GM12878 (cell line): ENCODE measurements around the gene VGLL4. TPM values are rescaled to one million over a fixed set of nuclear protein-coding genes. Genes with fewer than 3 reads are reported as not detected.
"Not testable (repeated sequence)": the region's sequence is repeated elsewhere in the genome, so short reads cannot be mapped to it uniquely, and the experiment has no call there.

Experiments
- ATAC-seq: fragments of 200-7000 bp; cut with Tn5 transposase; 3 replicates; pipeline ENCODE4 v1.9.1; 2020; ENCODE audit warnings: mild to moderate bottlenecking, moderate library complexity
- BruUV-seq: library from RNA; stranded (reverse); fragments of 400-500 nt; replicated peaks from 2 replicates; lab custom pipeline; 2021; lab: Mats Ljungman, UMichigan
- CTCF ChIA-PET: fragments of 300-600 bp; sonication (Branson Sonifier 250); formaldehyde crosslinking; extraction: SDS; loops from one replicate; lab custom pipeline; 2021; ENCODE audit warnings: inconsistent platforms; lab: Yijun Ruan, JAX
- POLR2A ChIA-PET: fragments of 350-600 bp; formaldehyde crosslinking; extraction: SDS; loops from one replicate; lab custom pipeline; 2021; ENCODE audit warnings: inconsistent platforms; lab: Charles Lee
- RAD21 ChIA-PET: fragments of 300-600 bp; sonication (Branson Sonifier 250); formaldehyde crosslinking; loops from one replicate; lab custom pipeline; 2023; ENCODE audit warnings: antibody characterized with exemption; ENCODE audit not compliant: unreplicated experiment; lab: Charles Lee
- SMC1A ChIA-PET: fragments of 300-600 bp; sonication (Branson Sonifier 250); formaldehyde crosslinking; loops from one replicate; lab custom pipeline; 2023; ENCODE audit not compliant: unreplicated experiment, uncharacterized antibody; lab: Charles Lee
- DNase-seq: peaks from one replicate; pipeline ENCODE4 v3.0.0-alpha.2; 2011; ENCODE audit warnings: low read depth, low spot score
- FAIRE-seq: peaks from 3 replicates; lab custom pipeline; 2011; peaks lifted over from hg19 to GRCh38; lab: Jason Lieb, UNC
- H2AFZ ChIP-seq: 2 replicates; pipeline ENCODE4 v1.6.0; 2011; ENCODE audit warnings: low read depth, low read length, control low read depth; ENCODE audit not compliant: control insufficient read depth
- H3K27ac ChIP-seq: 2 replicates; pipeline ENCODE4 v1.5.1; 2011; ENCODE audit warnings: control low read depth; ENCODE audit not compliant: control insufficient read depth, insufficient read depth
- H3K27me3 ChIP-seq, 2 experiments: replicated peaks in 1 of 2; 2 replicates each; pipeline versions ENCODE4 v1.6.0 to v1.6.1; 2011; ENCODE audit warnings: low read length in 1 of 2; ENCODE audit not compliant: control insufficient read depth in 2 of 2, insufficient read depth in 2 of 2
- H3K36me3 ChIP-seq, 2 experiments: 2 replicates each; pipeline ENCODE4 v1.5.1; 2011; ENCODE audit warnings: low read length in 1 of 2; ENCODE audit not compliant: control insufficient read depth in 2 of 2, insufficient read depth in 2 of 2
- H3K4me1 ChIP-seq: 2 replicates; pipeline ENCODE4 v1.6.1; 2011; ENCODE audit warnings: mild to moderate bottlenecking, low read length, moderate library complexity, mixed read lengths; ENCODE audit not compliant: control insufficient read depth, insufficient read depth
- H3K4me2 ChIP-seq: 2 replicates; pipeline ENCODE4 v1.6.0; 2011; ENCODE audit warnings: control low read depth; ENCODE audit not compliant: control insufficient read depth, insufficient read depth
- H3K4me3 ChIP-seq: fragments of 200-600 bp; sonication (generic); 2 replicates; pipeline ENCODE4 v1.5.1; 2016
- H3K79me2 ChIP-seq: 2 replicates; pipeline ENCODE4 v1.6.0; 2011; ENCODE audit warnings: low read length; ENCODE audit not compliant: control insufficient read depth, insufficient read depth
- H3K9ac ChIP-seq: 2 replicates; pipeline ENCODE4 v1.8.0; 2011; ENCODE audit warnings: low read length, control low read depth, mixed read lengths; ENCODE audit not compliant: control insufficient read depth, insufficient read depth
- H3K9me3 ChIP-seq: replicated peaks from 3 replicates; pipeline ENCODE4 v1.5.1; 2011; ENCODE audit warnings: mild to moderate bottlenecking, low read length; ENCODE audit not compliant: control insufficient read depth, insufficient read depth
- H4K20me1 ChIP-seq: 2 replicates; pipeline ENCODE4 v1.6.0; 2011; ENCODE audit not compliant: control insufficient read depth, insufficient read depth
- BMI1 ChIP-seq: fragments of 450-650 bp; IDR thresholded peaks from 2 replicates; pipeline ENCODE4 v1.6.1; 2016; ENCODE audit warnings: mild to moderate bottlenecking, moderate library complexity, borderline replicate concordance
- WGBS: methylation state at CpG from one replicate; pipeline ENCODE4 v1.1.6; 2016; ENCODE audit warnings: low lambda C conversion rate; ENCODE audit not compliant: insufficient replicate concordance, insufficient coverage; ENCODE audit errors: missing lambda C conversion rate; 5-methylcytosine and 5-hydroxymethylcytosine counted together
- in situ Hi-C: fragments of 300-500 bp; cut with MboI; formaldehyde crosslinking; loops from 9 replicates; pipeline ENCODE4 v1.14.3; 2018; ENCODE audit warnings: mixed read lengths
- intact Hi-C: fragments of 100-400 bp; cut with micrococcal nuclease; formaldehyde crosslinking; loops from one replicate; pipeline ENCODE4 v1.14.2; 2022; ENCODE audit not compliant: unreplicated experiment
- polyA plus RNA-seq, 11 experiments: library from polyadenylated mRNA; depleted of rRNA in 4 of 11; unstranded in 6 of 11; stranded (reverse) in 5 of 11; fragments of >200 nt; fragmentation: Nextera tagmentation in 4 of 11; fragmentation: Illumina TruSeq in 1 of 11; extraction: Ambion mirVana in 4 of 11; extraction: Trizol in 1 of 11; gene quantifications; 1 replicate in 1 of 11; 2 replicates in 10 of 11; pipeline versions ENCODE4 v1.2.1 to v1.2.3, GENCODE V29; 2011 to 2016; ENCODE audit warnings: inconsistent platforms in 2 of 11, missing spikeins in 2 of 11, low read depth in 1 of 11
- total RNA-seq, 4 experiments: library from RNA; depleted of rRNA in 3 of 4; stranded (reverse); fragments of >200 nt in 3 of 4; fragmentation: Illumina TruSeq in 1 of 4; extraction: Trizol in 1 of 4; gene quantifications; 2 replicates each; pipeline versions ENCODE4 v1.2.1 to v1.2.3, GENCODE V29; 2013 to 2021

VGLL4 gene
- total and polyA plus RNA-seq, 10 of the 15 experiments (the other 5 are each of a cell fraction or from before 2014, with no cell fraction given) = 0.44 to 38.1 (median 16.1) TPM

DNA sequence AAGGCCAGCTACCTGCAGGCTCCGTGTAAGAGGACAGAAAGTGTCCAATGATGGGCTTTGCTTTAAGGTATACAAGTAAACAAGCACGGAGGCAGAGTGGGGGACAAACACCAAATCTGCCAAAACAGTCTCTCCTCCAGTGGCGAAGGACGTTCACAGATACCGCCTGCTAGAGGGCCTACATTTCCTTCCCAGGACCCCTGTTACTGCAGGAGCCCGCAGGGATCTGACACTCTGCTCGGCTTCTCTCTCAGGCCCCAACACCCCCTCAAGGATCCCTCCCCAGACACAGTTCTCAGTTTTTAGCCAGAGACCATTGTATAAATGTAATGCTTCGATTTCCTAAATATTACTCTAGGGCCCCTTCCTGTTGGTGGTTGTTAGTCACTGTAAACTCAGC, 46.0 kb upstream of the VGLL4 start:
- ATAC-seq = no peak
- Histone ChIP-seq H3K9ac (no peak overlapping the region), H3K4me3 (no peak overlapping the region), H3K9me3 (no peaks in the 10 kb centered on the region), H3K4me2 (no peak overlapping the region), H3K36me3 (no peaks in the 10 kb centered on the region), H3K27ac (no peak overlapping the region), H3K27me3 (no peaks in the 10 kb centered on the region)
- SMC1A ChIA-PET = interaction anchor here (1.2 kb wide), 1 partner anchor 470 kb away, joined by 4 read pairs; no protein-coding TSS in a partner anchor
- POLR2A ChIA-PET = no interaction called here
- in situ Hi-C loops = no loop called here
- intact Hi-C loops = no loop called here
- no peak for TF ChIP-seq BMI1
- TF ChIP-seq, all 136 proteins: peak for 0
- Histone ChIP-seq H3K79me2 (no peaks in the 10 kb centered on the region), H3K4me1 (no peaks in the 10 kb centered on the region), H4K20me1 (no peaks in the 10 kb centered on the region), H2AFZ (no peak overlapping the region)
- DNase-seq (no peak), FAIRE-seq (no peak)
- WGBS = 97% methylated on average over 8 of the region's 8 CpGs
- ChIA-PET RAD21 (no interaction called here), CTCF (no interaction called here)
- BruUV-seq = no TSS peak

GRCh38 chr3:11684980-11685379, 41.3 kb upstream of the VGLL4 start:
- H3K4me2 ChIP-seq, H4K20me1 ChIP-seq, BruUV-seq, intact Hi-C loops, in situ Hi-C loops, ATAC-seq, H3K36me3 ChIP-seq, H3K9me3 ChIP-seq, H3K27me3 ChIP-seq, H3K27ac ChIP-seq, H2AFZ ChIP-seq, DNase-seq, RAD21 ChIA-PET, H3K79me2 ChIP-seq, FAIRE-seq, H3K9ac ChIP-seq, H3K4me3 ChIP-seq, H3K4me1 ChIP-seq: not testable (repeated sequence)
- POLR2A ChIA-PET = interaction anchor here (0.7 kb wide), 1 partner anchor 352 kb away, joined by 8 read pairs; no protein-coding TSS in a partner anchor
- CTCF ChIA-PET = interaction anchor here (0.7 kb wide), 1 partner anchor 13 kb away, joined by 3 read pairs; no protein-coding TSS in a partner anchor
- 96% methylated on average over 6 of the region's 6 CpGs for WGBS
- SMC1A ChIA-PET = interaction anchor here (0.6 to 0.9 kb wide), 2 partner anchors 64 to 119 kb away, joined by 3 read pairs; no protein-coding TSS in a partner anchor
